KOPT-K1 (cell line): ENCODE data around the gene VTN.

Source experiments
- H3K27ac ChIP-seq: fragments of 200-600 bp; sonication (generic); 2 replicates; pipeline ENCODE4 v1.5.1; 2016; ENCODE audit warnings: antibody characterized with exemption, mild to moderate bottlenecking, low read depth, low read length; ENCODE audit not compliant: poor library complexity, severe bottlenecking
- H3K36me3 ChIP-seq: fragments of 200-600 bp; sonication (generic); 2 replicates; pipeline ENCODE4 v1.5.1; 2017; ENCODE audit warnings: antibody characterized with exemption, mild to moderate bottlenecking, low read length, moderate library complexity; ENCODE audit not compliant: insufficient read depth
- H3K9me3 ChIP-seq: fragments of 200-600 bp; sonication (generic); 2 replicates; pipeline ENCODE4 v1.5.1; 2017; ENCODE audit warnings: antibody characterized with exemption, low read length, mild to moderate bottlenecking; ENCODE audit not compliant: insufficient read depth, poor library complexity, severe bottlenecking

VTN gene

DNA sequence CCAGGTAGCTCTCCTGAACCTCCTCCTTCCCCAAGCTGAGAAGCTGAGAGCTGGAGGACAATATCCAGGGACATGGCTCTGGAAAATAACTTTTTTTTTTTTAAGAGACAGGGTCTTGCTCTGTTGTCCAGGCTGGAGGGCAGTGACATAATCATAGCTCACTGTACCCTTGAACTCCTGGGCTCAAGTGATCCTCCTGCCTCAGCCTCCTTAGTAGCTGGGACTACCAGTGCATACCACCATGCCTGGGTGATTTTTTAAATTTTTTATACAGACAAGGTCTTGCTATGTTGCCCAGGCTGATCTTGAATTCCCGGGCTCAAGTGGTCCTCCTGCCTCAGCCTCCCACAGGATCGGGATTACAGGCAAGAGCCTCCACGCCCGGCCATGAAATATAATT, 29.7 kb upstream of the VTN start:
- Histone ChIP-seq H3K36me3 (no peaks in the 10 kb centered on the region; the same call in 1 of the 2 replicates), H3K27ac (no peak overlapping the region), H3K9me3 (no peaks in the 10 kb centered on the region)

DNA sequence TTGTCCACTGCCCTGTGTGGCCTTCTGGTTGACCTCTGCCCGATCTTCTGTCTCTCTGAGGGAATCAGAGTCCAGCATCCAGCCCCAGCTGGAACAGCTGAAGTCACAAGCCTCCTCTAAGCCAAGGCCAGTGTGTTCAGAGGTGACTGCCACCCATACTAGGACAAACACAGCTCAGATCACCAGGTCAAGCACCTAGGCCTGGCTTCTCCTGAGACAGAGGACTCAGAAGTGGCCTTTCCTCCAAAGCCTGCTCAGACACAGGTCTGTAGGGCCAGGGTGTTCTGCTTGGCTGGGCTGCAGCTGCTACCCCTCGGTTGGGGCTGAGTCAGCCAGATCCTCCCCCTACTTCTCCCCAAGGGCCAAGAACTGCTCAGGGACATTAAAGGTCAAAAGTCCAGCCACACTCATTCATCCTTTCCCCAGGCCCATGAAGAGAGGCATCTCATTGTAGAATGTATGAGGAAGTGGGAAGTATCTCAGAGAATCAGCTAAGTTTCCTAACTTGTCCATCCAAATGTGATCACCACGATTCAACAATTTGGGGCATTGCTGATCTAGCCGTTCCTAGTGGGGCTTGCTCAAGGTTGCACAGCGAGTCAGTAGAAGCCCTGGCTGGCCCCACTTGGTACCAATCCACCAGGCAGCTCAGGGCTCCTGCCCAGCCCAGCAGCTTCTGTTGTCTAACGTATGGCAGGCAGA, 28.3 kb upstream of the VTN start:
- H3K9me3 ChIP-seq, result no peaks in the 10 kb centered on the region
- H3K36me3 ChIP-seq, result peaks cover 11% of the 10 kb centered on the region; the same call in 1 of the 2 replicates
- no peak overlapping the region for H3K27ac ChIP-seq

DNA sequence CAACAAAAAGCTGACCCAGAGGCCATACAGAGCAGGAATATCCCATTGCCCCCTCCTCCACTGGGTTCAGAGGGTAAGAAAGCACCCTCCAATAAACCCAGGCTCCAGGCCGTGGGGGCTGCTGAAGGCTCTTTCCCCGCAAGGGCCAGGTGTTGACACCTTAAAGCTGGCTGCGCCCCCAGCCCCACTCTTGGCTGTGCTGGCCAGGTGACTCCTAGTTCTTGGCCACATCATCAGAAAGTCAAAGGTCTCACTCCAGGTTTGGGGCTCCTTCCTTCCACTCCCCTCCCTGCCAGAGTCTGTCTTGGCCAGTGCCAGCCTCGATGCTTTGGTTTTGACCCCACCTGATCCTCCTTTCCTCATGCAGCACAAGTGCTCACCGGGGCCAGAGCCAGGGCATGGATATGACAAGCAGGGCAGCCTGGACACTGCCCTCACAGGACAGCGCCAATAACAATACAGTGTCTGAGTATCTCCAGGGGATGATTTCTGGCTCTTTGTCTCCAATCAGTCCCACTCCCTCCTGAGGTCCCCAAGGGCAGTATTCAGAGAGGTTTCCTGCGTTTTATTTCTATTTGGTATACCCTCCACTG, 27.7 kb upstream of the VTN start:
- peaks cover 11% of the 10 kb centered on the region; the same call in 1 of the 2 replicates for H3K36me3 ChIP-seq

DNA sequence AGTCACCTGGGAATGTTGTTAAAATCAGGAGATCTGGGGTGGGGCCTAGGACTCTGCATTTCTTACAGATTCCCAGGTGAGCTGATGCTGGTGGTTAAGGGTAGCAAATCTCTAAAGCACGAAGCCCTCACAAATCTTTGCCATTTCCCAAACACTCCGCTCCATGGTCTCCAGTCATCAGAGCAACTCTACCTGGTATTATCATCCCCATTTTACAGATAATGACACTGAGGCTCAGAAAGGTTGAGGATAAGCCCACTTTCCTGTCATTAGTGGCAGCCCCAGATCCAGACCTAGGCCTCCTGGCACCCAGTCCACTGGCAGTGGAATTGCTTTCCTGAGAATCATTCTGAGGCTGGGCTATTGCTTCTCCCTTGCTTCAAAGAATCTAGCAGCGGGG, 27.2 kb upstream of the VTN start:
- Histone ChIP-seq H3K9me3 (no peaks in the 10 kb centered on the region), H3K27ac (no peak overlapping the region), H3K36me3 (peaks cover 16% of the 10 kb centered on the region; the same call in 1 of the 2 replicates)

More for the DNA sequence above, 27.7 kb upstream of the VTN start:
- Histone ChIP-seq H3K27ac (no peak overlapping the region), H3K9me3 (no peaks in the 10 kb centered on the region)

GRCh38 chr17:28396635-28397239, 26.6 kb upstream of the VTN start:
- H3K36me3 ChIP-seq, result peaks cover 16% of the 10 kb centered on the region; the same call in 1 of the 2 replicates
- no peak overlapping the region for H3K27ac ChIP-seq
- no peaks in the 10 kb centered on the region for H3K9me3 ChIP-seq

DNA sequence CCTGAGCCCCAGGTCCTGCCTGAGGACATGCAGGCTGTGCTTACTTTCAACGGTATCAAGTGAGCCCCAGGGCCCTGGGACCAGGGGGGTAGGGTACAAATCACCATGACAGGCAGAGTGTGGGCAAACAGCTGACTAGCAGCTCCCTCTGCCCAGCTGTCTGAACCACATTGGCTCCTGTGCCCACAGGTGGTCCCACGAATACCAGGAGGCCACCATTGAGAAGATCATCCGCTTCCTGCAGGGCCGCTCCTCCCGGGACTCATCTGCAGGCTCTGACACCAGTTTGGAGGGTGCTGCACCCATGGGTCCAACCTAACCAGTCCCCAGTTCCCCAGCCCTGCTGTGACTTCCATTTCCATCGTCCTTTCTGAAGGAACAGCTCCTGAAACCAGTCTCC, 25.9 kb upstream of the VTN start:
- H3K27ac ChIP-seq, result no peak overlapping the region
- peaks cover 24% of the 10 kb centered on the region; the same call in 1 of the 2 replicates for H3K36me3 ChIP-seq

DNA sequence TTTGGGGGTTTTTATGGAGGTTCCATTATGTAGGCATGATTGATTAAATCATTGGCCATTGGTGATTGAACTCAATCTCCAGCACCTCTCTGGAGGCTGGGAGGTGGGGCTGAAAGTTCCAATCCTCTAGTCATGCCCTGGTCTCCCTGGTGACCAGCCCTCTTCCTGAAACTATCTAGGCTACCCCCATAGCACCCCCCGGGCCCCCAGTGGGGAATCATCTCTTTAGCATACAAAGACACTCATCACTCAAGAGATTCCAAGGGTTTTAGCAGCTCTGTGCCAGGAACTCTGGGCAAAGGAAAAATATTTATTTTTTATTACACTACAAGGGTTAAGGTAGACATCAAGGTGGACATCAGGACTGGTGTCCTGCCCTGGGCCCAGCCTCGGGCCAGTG, 25.3 kb upstream of the VTN start:
- no peak overlapping the region for H3K27ac ChIP-seq
- H3K9me3 ChIP-seq, result no peaks in the 10 kb centered on the region
- H3K36me3 ChIP-seq, result peaks cover 29% of the 10 kb centered on the region; the same call in 1 of the 2 replicates

More for the DNA sequence above, 25.9 kb upstream of the VTN start:
- H3K9me3 ChIP-seq, result no peaks in the 10 kb centered on the region

- no peaks in the 10 kb centered on the region for H3K9me3 ChIP-seq
These were observed 24.4 kb upstream of the VTN start for GRCh38 chr17:28394337-28395116.

GRCh38 chr17:28392491-28392890, 22.4 kb upstream of the VTN start:
- H3K9me3 ChIP-seq, result no peaks in the 10 kb centered on the region
- peaks cover 47% of the 10 kb centered on the region for H3K36me3 ChIP-seq
- H3K27ac ChIP-seq, result no peak overlapping the region

More at GRCh38 chr17:28394337-28395116, 24.4 kb upstream of the VTN start:
- no peak overlapping the region for H3K27ac ChIP-seq
- H3K36me3 ChIP-seq, result peaks cover 32% of the 10 kb centered on the region; the same call in 1 of the 2 replicates

- Histone ChIP-seq H3K9me3 (no peaks in the 10 kb centered on the region), H3K36me3 (peaks cover 48% of the 10 kb centered on the region), H3K27ac (no peak overlapping the region)
These were observed 21.3 kb upstream of the VTN start for GRCh38 chr17:28391401-28391800.

- H3K36me3 ChIP-seq, result peaks cover 48% of the 10 kb centered on the region
- no peak overlapping the region for H3K27ac ChIP-seq
- H3K9me3 ChIP-seq, result no peaks in the 10 kb centered on the region
These were observed 20.9 kb upstream of the VTN start for GRCh38 chr17:28390984-28391383.

GRCh38 chr17:28390563-28390962, 20.5 kb upstream of the VTN start:
- Histone ChIP-seq H3K36me3 (peaks cover 48% of the 10 kb centered on the region), H3K27ac (no peak overlapping the region), H3K9me3 (no peaks in the 10 kb centered on the region)

- no peaks in the 10 kb centered on the region for H3K9me3 ChIP-seq
- no peak overlapping the region for H3K27ac ChIP-seq
- peaks cover 48% of the 10 kb centered on the region for H3K36me3 ChIP-seq
These were observed 20.0 kb upstream of the VTN start for GRCh38 chr17:28390141-28390540.

DNA sequence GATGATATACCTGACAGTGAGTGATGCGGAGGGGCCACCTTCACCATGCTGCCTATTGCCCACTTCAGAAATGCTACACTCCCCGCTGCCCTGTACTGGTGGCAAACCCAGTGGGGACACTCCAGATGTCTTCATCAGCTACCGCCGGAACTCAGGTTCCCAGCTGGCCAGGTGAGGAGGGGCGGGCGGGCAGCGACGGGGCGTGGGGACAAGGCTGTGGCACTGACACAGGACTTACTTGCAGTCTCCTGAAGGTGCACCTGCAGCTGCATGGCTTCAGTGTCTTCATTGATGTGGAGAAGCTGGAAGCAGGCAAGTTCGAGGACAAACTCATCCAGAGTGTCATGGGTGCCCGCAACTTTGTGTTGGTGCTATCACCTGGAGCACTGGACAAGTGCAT, 18.0 kb upstream of the VTN start:
- no peaks in the 10 kb centered on the region for H3K9me3 ChIP-seq
- H3K36me3 ChIP-seq, result peaks cover 42% of the 10 kb centered on the region
- no peak overlapping the region for H3K27ac ChIP-seq

GRCh38 chr17:28386391-28386790, 16.3 kb upstream of the VTN start:
- no peaks in the 10 kb centered on the region for H3K9me3 ChIP-seq
- no peak overlapping the region for H3K27ac ChIP-seq
- peaks cover 33% of the 10 kb centered on the region for H3K36me3 ChIP-seq
